Loucy (cell line): ENCODE data around the gene CYGB.
"Not testable (repeated sequence)": the region's sequence is repeated elsewhere in the genome, so short reads cannot be mapped to it uniquely, and the experiment has no call there.

Source experiments
- H2AFZ ChIP-seq: fragments of 200-600 bp; sonication (generic); 2 replicates; pipeline ENCODE4 v1.6.0; 2016; ENCODE audit warnings: antibody characterized with exemption, mild to moderate bottlenecking, low read length, moderate library complexity
- H3F3A ChIP-seq: fragments of 200-600 bp; 2 replicates; pipeline ENCODE4 v1.6.0; 2016; ENCODE audit warnings: antibody characterized with exemption, low read depth, mild to moderate bottlenecking
- H3K27me3 ChIP-seq: fragments of 200-600 bp; sonication (generic); 2 replicates; pipeline ENCODE4 v1.6.1; 2014; ENCODE audit warnings: low read length, mild to moderate bottlenecking; ENCODE audit not compliant: insufficient read depth, poor library complexity, severe bottlenecking
- H3K36me3 ChIP-seq: fragments of 200-600 bp; sonication (generic); 2 replicates; pipeline ENCODE4 v1.6.1; 2016; ENCODE audit warnings: low read length; ENCODE audit not compliant: insufficient read depth
- H3K4me1 ChIP-seq: fragments of 200-600 bp; sonication (generic); 2 replicates; pipeline ENCODE4 v1.5.1; 2014; ENCODE audit warnings: low read length, mild to moderate bottlenecking; ENCODE audit not compliant: insufficient read depth, poor library complexity, severe bottlenecking
- H3K4me2 ChIP-seq: fragments of 200-600 bp; sonication (generic); 2 replicates; pipeline ENCODE4 v1.6.0; 2014; ENCODE audit warnings: antibody characterized with exemption, low read length, low read depth, mild to moderate bottlenecking; ENCODE audit not compliant: poor library complexity, severe bottlenecking
- H3K4me3 ChIP-seq: fragments of 200-600 bp; sonication (generic); 2 replicates; pipeline ENCODE4 v1.5.1; 2014; ENCODE audit warnings: low read length, mild to moderate bottlenecking, mixed read lengths; ENCODE audit not compliant: poor library complexity, severe bottlenecking
- H3K79me2 ChIP-seq: fragments of 200-600 bp; sonication (generic); 2 replicates; pipeline ENCODE4 v1.6.1; 2014; ENCODE audit warnings: low read length; ENCODE audit not compliant: insufficient read depth
- H3K9ac ChIP-seq: fragments of 200-600 bp; sonication (generic); 2 replicates; pipeline ENCODE4 v1.6.0; 2014; ENCODE audit warnings: mild to moderate bottlenecking, low read depth, low read length, moderate library complexity; ENCODE audit not compliant: poor library complexity, severe bottlenecking
- H3K9me2 ChIP-seq: fragments of 200-600 bp; sonication (generic); replicated peaks from 2 replicates; pipeline ENCODE4 v1.6.1; 2016; ENCODE audit warnings: low read depth, low read length, mixed read lengths
- H3K9me3 ChIP-seq: fragments of 200-600 bp; sonication (generic); 2 replicates; pipeline ENCODE4 v1.6.1; 2014; ENCODE audit warnings: mild to moderate bottlenecking, antibody characterized with exemption, low read length, low read depth; ENCODE audit not compliant: insufficient read depth
- H4K20me1 ChIP-seq: fragments of 200-600 bp; sonication (generic); 2 replicates; pipeline ENCODE4 v1.6.0; 2014; ENCODE audit warnings: antibody characterized with exemption, low read length, mild to moderate bottlenecking; ENCODE audit not compliant: insufficient read depth, poor library complexity, severe bottlenecking
- CTCF ChIP-seq: fragments of 200-600 bp; sonication (generic); conservative IDR thresholded peaks from 2 replicates; pipeline ENCODE4 v1.5.1; 2014; ENCODE audit warnings: mild to moderate bottlenecking, antibody characterized with exemption, low read length
- EZH2phosphoT487 ChIP-seq: fragments of 200-600 bp; IDR thresholded peaks from 2 replicates; pipeline ENCODE4 v1.6.1; 2018; ENCODE audit warnings: antibody characterized with exemption, mild to moderate bottlenecking, moderate library complexity, borderline replicate concordance

CYGB gene

DNA sequence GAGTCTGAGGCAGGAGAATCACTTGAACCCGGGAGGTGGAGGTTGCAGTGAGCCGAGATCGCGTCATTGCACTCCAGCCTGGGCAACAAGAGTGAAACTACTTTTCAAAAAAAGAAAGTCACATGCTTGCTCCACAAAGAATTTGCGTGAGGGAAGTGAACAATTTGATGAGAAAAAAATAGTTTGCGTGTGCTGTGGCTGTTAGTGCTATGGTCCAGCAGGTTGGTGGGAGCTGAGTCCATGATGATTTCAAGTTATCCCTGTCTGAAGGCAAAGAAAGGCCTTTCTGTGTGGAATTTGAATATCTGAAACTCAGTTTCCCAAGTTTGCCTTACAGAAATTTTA is 23.3 kb upstream of the CYGB start:
- Histone ChIP-seq H4K20me1 (peaks cover 61% of the 10 kb centered on the region), H3K9ac (peak overlapping the region; percentile 99)

DNA sequence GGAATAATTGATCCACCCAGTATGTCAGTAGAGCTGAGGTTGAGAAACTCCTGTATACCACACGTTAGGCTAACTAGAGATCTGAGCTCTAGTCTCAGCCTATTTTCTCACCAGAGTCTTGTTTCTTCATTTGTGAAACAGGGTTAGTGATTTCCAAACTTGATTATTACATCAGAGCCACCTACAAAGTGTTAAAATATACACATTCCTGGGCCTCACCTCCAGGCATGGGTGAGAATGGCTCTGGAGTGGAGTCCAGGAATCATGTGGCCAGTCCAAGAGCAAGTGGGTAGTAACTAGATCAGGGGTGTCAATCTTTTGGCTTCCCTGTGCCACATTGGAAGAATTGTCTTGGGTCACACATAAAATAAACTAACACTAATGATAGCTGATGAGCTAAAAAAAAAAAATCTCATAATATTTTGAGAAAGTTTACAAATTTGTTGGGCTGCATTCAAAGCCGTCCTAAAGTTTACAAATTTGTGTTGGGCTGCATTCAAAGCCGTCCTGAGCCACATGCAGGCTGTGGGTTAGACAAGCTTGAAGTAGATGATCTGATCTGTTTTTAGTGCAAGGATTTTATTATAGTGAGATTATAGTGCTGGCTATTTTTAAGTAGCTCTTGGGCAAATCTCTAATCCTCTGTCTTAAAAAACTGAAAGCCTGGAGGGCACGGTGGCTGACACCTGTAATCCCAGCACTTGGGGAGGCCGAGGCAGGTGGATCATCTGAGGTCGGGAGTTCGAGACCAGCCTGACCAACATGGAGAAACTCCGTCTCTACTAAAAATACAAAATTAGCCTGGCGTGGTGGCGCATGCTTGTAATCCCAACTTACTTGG is 22.7 kb upstream of the CYGB start:
- Histone ChIP-seq H3K79me2 (peaks cover 71% of the 10 kb centered on the region), H4K20me1 (peaks cover 55% of the 10 kb centered on the region), H3F3A (no peaks in the 10 kb centered on the region), H3K9ac (peak overlapping the region; percentile 99), H2AFZ (no peak overlapping the region), H3K4me3 (peak overlapping the region; percentile 94), H3K9me2 (no peaks in the 10 kb centered on the region), H3K36me3 (peaks cover 28% of the 10 kb centered on the region; the same call in 1 of the 2 replicates), H3K4me2 (peak overlapping the region; percentile 92), H3K4me1 (peaks cover 49% of the 10 kb centered on the region), H3K27me3 (peaks cover 6% of the 10 kb centered on the region), H3K9me3 (no peaks in the 10 kb centered on the region)
- TF ChIP-seq EZH2phosphoT487 (no peak), CTCF (no peak)

More for the DNA sequence above, 23.3 kb upstream of the CYGB start:
- H3F3A ChIP-seq: no peaks in the 10 kb centered on the region
- TF ChIP-seq EZH2phosphoT487 (no peak), CTCF (no peak)
- no peaks in the 10 kb centered on the region for H3K9me3 ChIP-seq
- H3K36me3 ChIP-seq: peaks cover 33% of the 10 kb centered on the region; the same call in 1 of the 2 replicates
- H3K4me3 ChIP-seq: peak overlapping the region; percentile 94
- no peak overlapping the region for H2AFZ ChIP-seq
- H3K4me2 ChIP-seq: peak overlapping the region; percentile 92
- no peaks in the 10 kb centered on the region for H3K9me2 ChIP-seq
- peaks cover 77% of the 10 kb centered on the region for H3K79me2 ChIP-seq
- H3K4me1 ChIP-seq: peaks cover 49% of the 10 kb centered on the region
- peaks cover 6% of the 10 kb centered on the region for H3K27me3 ChIP-seq

- not testable (repeated sequence) for H3F3A ChIP-seq, H2AFZ ChIP-seq, H3K9me3 ChIP-seq, H3K27me3 ChIP-seq, H3K9me2 ChIP-seq
- Histone ChIP-seq H3K4me2 (peak overlapping the region; percentile 92), H3K4me1 (peaks cover 53% of the 10 kb centered on the region), H3K4me3 (peak overlapping the region; percentile 94), H3K79me2 (peaks cover 65% of the 10 kb centered on the region), H3K9ac (peak overlapping the region; percentile 99), H4K20me1 (peaks cover 49% of the 10 kb centered on the region), H3K36me3 (peaks cover 20% of the 10 kb centered on the region; the same call in 1 of the 2 replicates)
Measured at GRCh38 chr17:76559460-76559859, 22.0 kb upstream of the CYGB start.
